ENCODE measurements around the gene LEP.
"Not testable (repeated sequence)": the region's sequence is repeated elsewhere in the genome, so short reads cannot be mapped to it uniquely, and the experiment has no call there.

The LEP gene

DNA sequence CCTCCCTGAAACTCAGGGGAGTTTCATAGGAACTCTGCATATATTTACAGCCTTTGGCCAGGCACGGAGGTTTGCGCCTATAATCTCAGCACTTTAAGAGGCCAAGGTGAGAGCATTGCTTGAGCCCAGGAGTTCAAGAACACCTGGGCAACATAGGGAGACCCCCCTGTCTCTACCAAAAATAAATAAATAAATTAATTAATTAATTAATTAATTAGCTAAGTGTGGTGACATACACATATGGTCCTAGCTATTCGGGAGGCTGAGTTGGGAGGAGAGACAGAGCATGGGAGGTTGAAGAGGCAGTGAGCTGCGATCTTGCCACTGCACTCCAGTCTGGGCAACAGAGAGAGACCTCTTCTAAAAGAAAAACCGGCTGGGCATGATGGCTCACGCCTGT lies 9.4 kb upstream of the LEP start:
- no peak overlapping the region for H3K4me3 ChIP-seq (ENCODE audit: low read depth, low read length)
- no peak overlapping the region for H3K27ac ChIP-seq (ENCODE audit: low read depth, low read length)
- no peaks in the 10 kb centered on the region for H3K36me3 ChIP-seq (ENCODE audit: control insufficient read depth, insufficient read depth, low read length)
- no peak overlapping the region for H3K9ac ChIP-seq (ENCODE audit: low read length)
- H3K4me1 ChIP-seq (ENCODE audit: control insufficient read depth, insufficient read depth, low read length): peaks cover 16% of the 10 kb centered on the region
- peaks cover 11% of the 10 kb centered on the region; the same call in 1 of the 2 replicates for H3K27me3 ChIP-seq (ENCODE audit: control insufficient read depth, insufficient read depth, low read length)
- peaks cover under 1% of the 10 kb centered on the region; the same call in 1 of the 2 replicates for H3K9me3 ChIP-seq (ENCODE audit: control insufficient read depth, insufficient read depth, low read depth, low read length)

DNA sequence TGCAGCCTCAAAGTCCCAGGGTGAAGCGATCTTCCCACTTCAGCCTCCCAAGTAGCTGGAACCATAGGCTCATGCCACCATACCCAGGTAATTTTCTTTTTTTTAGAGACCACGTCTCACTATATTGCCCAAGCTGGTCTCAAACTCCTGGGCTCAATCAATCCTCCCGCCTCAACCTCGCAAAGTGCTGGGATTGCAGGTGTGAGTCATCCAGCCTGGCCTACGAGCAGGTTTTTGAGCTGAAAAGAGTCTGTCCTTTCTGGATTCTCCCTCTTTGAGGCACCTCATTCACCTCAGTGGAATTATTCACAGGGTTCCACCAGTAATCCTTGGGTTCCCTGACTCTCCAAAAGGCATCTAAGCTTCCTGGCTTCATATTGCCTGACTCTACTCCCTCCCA lies 7.6 kb upstream of the LEP start:
- Histone ChIP-seq H3K27me3 (ENCODE audit: control insufficient read depth, insufficient read depth, low read length) (peaks cover 4% of the 10 kb centered on the region; the same call in 1 of the 2 replicates), H3K36me3 (ENCODE audit: control insufficient read depth, insufficient read depth, low read length) (no peaks in the 10 kb centered on the region), H3K9me3 (ENCODE audit: control insufficient read depth, insufficient read depth, low read depth, low read length) (peaks cover 11% of the 10 kb centered on the region), H3K27ac (ENCODE audit: low read depth, low read length) (no peak overlapping the region), H3K9ac (ENCODE audit: low read length) (no peak overlapping the region), H3K4me3 (ENCODE audit: low read depth, low read length) (no peak overlapping the region), H3K4me1 (ENCODE audit: control insufficient read depth, insufficient read depth, low read length) (peaks cover 16% of the 10 kb centered on the region)

DNA sequence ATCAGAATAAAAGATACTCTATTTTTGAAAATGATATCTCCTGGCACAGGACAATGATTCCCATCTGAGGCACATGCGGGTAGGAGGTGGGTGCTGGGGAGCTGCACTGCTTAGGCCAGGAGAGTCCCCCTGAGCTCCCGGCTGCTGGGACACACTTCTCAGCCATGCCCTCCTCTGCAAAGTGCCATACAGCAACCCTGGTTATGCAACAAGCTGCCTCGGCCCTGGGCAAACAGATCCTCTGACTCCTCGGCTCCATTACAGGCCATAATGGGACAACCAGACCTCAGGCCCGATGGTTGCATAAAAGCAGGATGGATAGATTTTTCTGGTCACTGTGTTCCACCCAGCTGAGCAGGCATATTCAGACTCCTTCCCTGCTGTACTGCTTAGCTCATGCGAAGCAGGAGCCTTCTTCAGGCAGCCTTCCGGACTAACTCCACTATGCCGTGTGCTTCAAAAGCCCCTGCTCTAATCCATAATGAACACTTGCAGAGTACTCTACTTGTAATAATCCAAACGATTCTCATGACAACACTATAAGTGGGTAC lies 6.5 kb upstream of the LEP start:
- H3K9ac ChIP-seq (ENCODE audit: low read length): no peak overlapping the region
- peaks cover 21% of the 10 kb centered on the region for H3K9me3 ChIP-seq (ENCODE audit: control insufficient read depth, insufficient read depth, low read depth, low read length)
- H3K36me3 ChIP-seq (ENCODE audit: control insufficient read depth, insufficient read depth, low read length): no peaks in the 10 kb centered on the region
- H3K4me1 ChIP-seq (ENCODE audit: control insufficient read depth, insufficient read depth, low read length): peaks cover 13% of the 10 kb centered on the region
- peaks cover 3% of the 10 kb centered on the region; the same call in 1 of the 2 replicates for H3K27me3 ChIP-seq (ENCODE audit: control insufficient read depth, insufficient read depth, low read length)
- no peak overlapping the region for H3K27ac ChIP-seq (ENCODE audit: low read depth, low read length)
- no peak overlapping the region for H3K4me3 ChIP-seq (ENCODE audit: low read depth, low read length)

DNA sequence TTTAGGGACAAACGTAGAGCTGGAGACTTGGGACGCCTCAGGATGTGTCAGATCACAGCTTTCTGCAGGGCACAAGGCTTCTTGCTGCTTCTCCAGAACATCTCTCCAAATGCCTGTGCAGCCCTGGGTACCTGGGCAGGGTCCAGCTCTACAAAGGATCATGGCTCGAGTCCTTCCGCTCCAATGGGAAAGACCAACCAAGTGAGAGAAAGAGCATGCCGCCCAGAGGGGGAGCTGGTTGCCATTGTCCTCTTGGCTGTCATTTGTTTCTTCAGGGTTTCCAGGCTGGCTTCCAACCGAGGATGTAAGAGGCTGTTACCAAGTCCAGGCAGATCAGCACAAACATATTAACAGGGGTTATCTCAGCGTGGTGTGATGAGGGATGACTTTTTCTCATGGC lies 5.6 kb upstream of the LEP start:
- H3K9me3 ChIP-seq (ENCODE audit: control insufficient read depth, insufficient read depth, low read depth, low read length): peaks cover 30% of the 10 kb centered on the region
- H3K27me3 ChIP-seq (ENCODE audit: control insufficient read depth, insufficient read depth, low read length): no peaks in the 10 kb centered on the region; the same call in 1 of the 2 replicates
- H3K9ac ChIP-seq (ENCODE audit: low read length): no peak overlapping the region
- no peak overlapping the region for H3K4me3 ChIP-seq (ENCODE audit: low read depth, low read length)
- peaks cover 8% of the 10 kb centered on the region for H3K4me1 ChIP-seq (ENCODE audit: control insufficient read depth, insufficient read depth, low read length)
- no peak overlapping the region for H3K27ac ChIP-seq (ENCODE audit: low read depth, low read length)
- H3K36me3 ChIP-seq (ENCODE audit: control insufficient read depth, insufficient read depth, low read length): no peaks in the 10 kb centered on the region

DNA sequence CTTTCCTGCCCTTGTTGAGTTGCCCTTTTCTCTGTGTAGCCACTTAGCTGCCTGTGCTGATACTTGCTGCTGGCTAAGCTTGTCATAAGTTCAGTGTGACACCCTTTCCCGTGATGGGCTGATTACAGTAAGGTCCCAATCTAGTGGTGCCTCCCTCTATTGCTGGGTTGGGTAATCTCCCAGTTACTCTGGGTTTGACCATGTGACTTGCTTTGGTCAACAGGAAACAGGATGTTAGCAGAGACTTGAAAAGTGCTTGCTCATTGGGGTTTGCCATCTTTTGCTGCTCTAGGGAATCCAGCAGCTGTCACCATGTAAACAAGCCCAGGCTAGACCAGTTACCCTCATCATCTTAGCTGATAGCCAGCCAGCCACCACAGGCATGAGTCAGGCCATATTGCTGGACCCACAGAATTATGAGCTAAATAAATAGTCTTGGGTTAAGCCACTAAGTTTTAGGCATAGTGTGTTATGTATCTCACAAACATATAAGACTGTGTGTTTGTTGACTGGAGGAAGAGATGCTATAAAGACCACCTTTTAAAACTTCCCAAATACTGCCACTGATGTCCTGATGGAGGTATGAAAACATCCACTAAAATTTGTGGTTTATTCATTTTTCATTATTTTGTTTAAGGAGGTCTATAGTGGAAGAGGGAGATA lies 4.0 kb upstream of the LEP start:
- H3K27me3 ChIP-seq (ENCODE audit: control insufficient read depth, insufficient read depth, low read length): no peaks in the 10 kb centered on the region; the same call in 1 of the 2 replicates
- no peak overlapping the region for H3K9ac ChIP-seq (ENCODE audit: low read length)
- H3K9me3 ChIP-seq (ENCODE audit: control insufficient read depth, insufficient read depth, low read depth, low read length): peaks cover 34% of the 10 kb centered on the region
- no peak overlapping the region for H3K27ac ChIP-seq (ENCODE audit: low read depth, low read length)
- no peak overlapping the region for H3K4me3 ChIP-seq (ENCODE audit: low read depth, low read length)
- no peaks in the 10 kb centered on the region for H3K36me3 ChIP-seq (ENCODE audit: control insufficient read depth, insufficient read depth, low read length)
- peaks cover 8% of the 10 kb centered on the region for H3K4me1 ChIP-seq (ENCODE audit: control insufficient read depth, insufficient read depth, low read length)

DNA sequence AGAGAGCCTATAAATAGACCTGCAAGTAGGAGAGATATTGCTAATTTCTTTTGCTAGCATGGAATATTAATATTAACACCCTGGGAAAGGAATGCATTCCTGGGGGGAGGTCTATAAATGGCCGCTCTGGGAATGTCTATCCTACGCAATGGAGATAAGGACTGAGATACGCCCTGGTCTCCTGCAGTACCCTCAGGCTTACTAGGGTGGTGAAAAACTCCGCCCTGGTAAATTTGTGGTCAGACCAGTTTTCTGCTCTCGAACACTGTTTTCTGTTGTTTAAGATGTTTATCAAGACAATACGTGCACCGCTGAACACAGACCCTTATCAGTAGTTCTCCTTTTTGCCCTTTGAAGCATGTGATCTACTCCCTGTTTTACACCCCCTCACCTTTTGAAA lies 1.9 kb upstream of the LEP start:
- H3K36me3 ChIP-seq (ENCODE audit: control insufficient read depth, insufficient read depth, low read length); H3K4me1 ChIP-seq (ENCODE audit: control insufficient read depth, insufficient read depth, low read length); H3K9ac ChIP-seq (ENCODE audit: low read length); H3K27me3 ChIP-seq (ENCODE audit: control insufficient read depth, insufficient read depth, low read length); H3K27ac ChIP-seq (ENCODE audit: low read depth, low read length); H3K4me3 ChIP-seq (ENCODE audit: low read depth, low read length): not testable (repeated sequence)
- H3K9me3 ChIP-seq (ENCODE audit: control insufficient read depth, insufficient read depth, low read depth, low read length): peaks cover 34% of the 10 kb centered on the region

DNA sequence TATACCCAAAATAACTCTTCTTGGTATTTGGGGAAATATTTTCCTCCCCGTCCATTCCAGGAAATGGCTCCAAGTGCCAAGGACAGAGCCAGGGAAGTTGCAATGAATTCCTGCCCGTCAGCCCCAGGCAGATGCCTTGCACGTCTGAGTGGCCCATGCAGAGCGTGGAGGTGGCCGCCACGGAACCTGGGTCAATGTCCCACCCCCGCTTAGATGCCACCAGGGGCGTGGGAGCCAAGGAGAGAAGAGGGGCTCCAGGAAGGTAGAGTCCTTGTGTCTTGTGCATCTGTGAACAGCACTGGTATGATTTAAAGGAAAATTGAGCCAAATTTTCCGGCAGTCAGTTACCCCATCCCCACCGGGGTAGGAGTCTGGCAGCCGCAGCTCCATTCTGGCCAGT lies 1.6 kb downstream of the LEP start:
- no peaks in the 10 kb centered on the region for H3K36me3 ChIP-seq (ENCODE audit: control insufficient read depth, insufficient read depth, low read length)
- no peak overlapping the region for H3K27ac ChIP-seq (ENCODE audit: low read depth, low read length)
- no peak overlapping the region for H3K4me3 ChIP-seq (ENCODE audit: low read depth, low read length)
- H3K9me3 ChIP-seq (ENCODE audit: control insufficient read depth, insufficient read depth, low read depth, low read length): peaks cover 30% of the 10 kb centered on the region
- no peaks in the 10 kb centered on the region for H3K27me3 ChIP-seq (ENCODE audit: control insufficient read depth, insufficient read depth, low read length)
- H3K4me1 ChIP-seq (ENCODE audit: control insufficient read depth, insufficient read depth, low read length): no peaks in the 10 kb centered on the region
- H3K9ac ChIP-seq (ENCODE audit: low read length): no peak overlapping the region

DNA sequence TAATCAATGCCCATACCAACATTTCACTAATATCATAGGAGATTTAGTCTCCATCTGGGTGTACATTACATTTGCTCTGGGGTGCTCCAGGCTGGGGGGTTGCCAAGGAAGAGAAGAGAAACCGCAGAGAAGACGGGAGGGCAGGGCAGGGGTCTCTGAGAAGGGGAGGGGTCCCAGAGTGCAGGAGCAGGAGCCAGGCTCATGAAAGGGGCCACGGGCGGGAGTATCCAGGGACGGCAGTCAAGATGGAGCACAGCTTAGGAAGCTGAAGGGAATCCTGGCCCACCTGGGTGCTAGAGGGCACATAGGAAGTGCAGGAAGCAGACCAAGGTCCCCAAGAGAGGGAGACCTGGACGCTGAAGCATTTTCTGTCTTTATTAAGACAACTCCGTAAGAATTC lies 2.2 kb downstream of the LEP start:
- H3K36me3 ChIP-seq (ENCODE audit: control insufficient read depth, insufficient read depth, low read length): no peaks in the 10 kb centered on the region
- H3K27ac ChIP-seq (ENCODE audit: low read depth, low read length): no peak overlapping the region
- H3K9ac ChIP-seq (ENCODE audit: low read length): no peak overlapping the region
- H3K9me3 ChIP-seq (ENCODE audit: control insufficient read depth, insufficient read depth, low read depth, low read length): peaks cover 24% of the 10 kb centered on the region
- H3K4me1 ChIP-seq (ENCODE audit: control insufficient read depth, insufficient read depth, low read length): no peaks in the 10 kb centered on the region
- H3K4me3 ChIP-seq (ENCODE audit: low read depth, low read length): no peak overlapping the region
- no peaks in the 10 kb centered on the region for H3K27me3 ChIP-seq (ENCODE audit: control insufficient read depth, insufficient read depth, low read length)

DNA sequence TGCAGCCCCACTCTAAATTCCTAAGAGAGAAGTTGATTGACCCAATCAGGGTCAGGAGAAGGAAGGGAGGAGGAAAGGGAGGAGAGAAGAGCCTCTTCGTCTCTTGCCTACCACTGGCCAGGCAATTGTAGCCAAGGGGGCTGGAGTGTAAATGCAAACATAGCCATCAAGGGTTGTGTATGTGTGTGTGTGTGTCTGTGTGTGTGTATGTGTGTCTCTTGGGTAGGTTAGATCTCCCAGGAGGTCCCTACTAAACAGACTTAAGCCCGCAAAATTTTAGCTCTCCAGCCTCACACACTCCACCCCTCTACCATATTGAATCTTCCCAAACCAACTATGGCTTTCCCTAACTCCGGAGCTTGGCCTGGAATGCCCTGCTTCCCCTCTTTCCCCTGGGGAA lies 3.8 kb downstream of the LEP start:
- Histone ChIP-seq H3K9ac (ENCODE audit: low read length) (no peak overlapping the region), H3K4me1 (ENCODE audit: control insufficient read depth, insufficient read depth, low read length) (no peaks in the 10 kb centered on the region), H3K9me3 (ENCODE audit: control insufficient read depth, insufficient read depth, low read depth, low read length) (peaks cover 14% of the 10 kb centered on the region), H3K27me3 (ENCODE audit: control insufficient read depth, insufficient read depth, low read length) (no peaks in the 10 kb centered on the region; the same call in 1 of the 2 replicates), H3K36me3 (ENCODE audit: control insufficient read depth, insufficient read depth, low read length) (no peaks in the 10 kb centered on the region), H3K27ac (ENCODE audit: low read depth, low read length) (no peak overlapping the region), H3K4me3 (ENCODE audit: low read depth, low read length) (no peak overlapping the region)

DNA sequence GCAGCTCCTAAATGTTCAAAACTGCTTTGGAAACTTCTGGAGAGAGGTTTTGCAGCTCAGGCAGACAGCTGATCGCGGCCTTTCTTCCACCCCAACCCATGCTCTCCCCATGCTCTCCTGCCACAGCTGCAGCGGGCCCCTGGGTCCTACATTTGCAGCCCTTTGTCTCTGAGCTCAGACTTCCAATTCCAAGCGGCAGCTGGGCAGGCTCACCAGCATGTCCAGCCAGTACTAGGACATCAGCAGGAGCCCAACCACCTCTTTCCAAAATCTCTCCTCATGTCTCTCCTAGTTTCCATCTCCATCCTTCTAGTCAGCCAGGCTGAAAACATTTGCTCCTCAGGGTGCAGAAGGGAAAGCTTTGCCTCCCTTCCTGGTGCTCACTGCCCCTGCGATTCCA lies 6.0 kb downstream of the LEP start:
- Histone ChIP-seq H3K27me3 (ENCODE audit: control insufficient read depth, insufficient read depth, low read length) (no peaks in the 10 kb centered on the region; the same call in 1 of the 2 replicates), H3K27ac (ENCODE audit: low read depth, low read length) (no peak overlapping the region), H3K4me3 (ENCODE audit: low read depth, low read length) (no peak overlapping the region), H3K36me3 (ENCODE audit: control insufficient read depth, insufficient read depth, low read length) (no peaks in the 10 kb centered on the region), H3K9me3 (ENCODE audit: control insufficient read depth, insufficient read depth, low read depth, low read length) (peaks cover 4% of the 10 kb centered on the region), H3K9ac (ENCODE audit: low read length) (no peak overlapping the region), H3K4me1 (ENCODE audit: control insufficient read depth, insufficient read depth, low read length) (no peaks in the 10 kb centered on the region)

DNA sequence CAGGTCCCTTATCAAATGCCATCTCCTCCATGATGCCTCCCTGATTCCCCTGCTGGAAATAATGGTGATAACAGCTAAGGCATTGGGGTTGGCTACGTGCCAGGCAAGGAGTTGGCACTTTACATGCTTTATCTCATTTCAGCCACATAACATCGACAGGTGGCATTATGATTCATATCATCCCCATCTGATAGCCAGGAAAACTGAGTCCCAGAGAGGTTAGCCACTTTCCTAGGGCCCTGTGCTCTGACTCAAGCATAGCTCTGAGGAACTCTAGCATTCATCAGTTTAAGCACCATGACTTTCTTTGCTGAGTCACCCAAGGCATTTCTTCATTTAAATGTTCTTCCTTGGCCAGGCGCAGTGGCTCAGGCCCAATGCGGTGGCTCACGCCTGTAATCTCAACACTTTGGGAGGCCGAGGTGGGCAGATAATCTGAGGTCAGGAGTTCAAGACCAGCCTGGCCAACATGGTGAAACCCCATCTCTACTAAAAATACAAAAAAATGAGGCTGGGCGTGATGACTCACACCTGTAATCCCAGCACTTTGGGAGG lies 6.6 kb downstream of the LEP start:
- no peaks in the 10 kb centered on the region for H3K36me3 ChIP-seq (ENCODE audit: control insufficient read depth, insufficient read depth, low read length)
- no peaks in the 10 kb centered on the region; the same call in 1 of the 2 replicates for H3K27me3 ChIP-seq (ENCODE audit: control insufficient read depth, insufficient read depth, low read length)
- no peaks in the 10 kb centered on the region for H3K4me1 ChIP-seq (ENCODE audit: control insufficient read depth, insufficient read depth, low read length)
- peaks cover 4% of the 10 kb centered on the region for H3K9me3 ChIP-seq (ENCODE audit: control insufficient read depth, insufficient read depth, low read depth, low read length)
- H3K4me3 ChIP-seq (ENCODE audit: low read depth, low read length): no peak overlapping the region
- H3K27ac ChIP-seq (ENCODE audit: low read depth, low read length): no peak overlapping the region
- H3K9ac ChIP-seq (ENCODE audit: low read length): no peak overlapping the region
